PC-9 (cell line): ENCODE measurements around the gene HABP4.

Source experiments
- CTCF ChIP-seq: fragments of 200-600 bp; sonication (generic); conservative IDR thresholded peaks from 2 replicates; pipeline ENCODE4 v1.6.1; 2017; ENCODE audit warnings: mixed run types, antibody characterized with exemption, mild to moderate bottlenecking, moderate library complexity
- EZH2 ChIP-seq: fragments of 200-600 bp; sonication (generic); IDR thresholded peaks from 2 replicates; pipeline ENCODE4 v1.8.0; 2017; ENCODE audit warnings: antibody characterized with exemption, low read depth

- TF ChIP-seq CTCF (no peak), EZH2 (no peak)
Measured at GRCh38 chr9:96505316-96505991, 55.5 kb downstream of the HABP4 start.
